Endothelial cell of umbilical vein (primary cell): ENCODE data around the gene ZNF701. TPM values are rescaled to one million over a fixed set of nuclear protein-coding genes. Genes with fewer than 3 reads are reported as not detected.
"Not testable (repeated sequence)": the region's sequence is repeated elsewhere in the genome, so short reads cannot be mapped to it uniquely, and the experiment has no call there.

Experiments
- BruUV-seq: library from RNA; stranded (reverse); fragments of 400-500 nt; replicated peaks from 2 replicates; lab custom pipeline; 2021; lab: Mats Ljungman, UMichigan
- CTCF ChIA-PET: fragments of 300-600, 350-600 bp; sonication (Branson Sonifier 250); formaldehyde crosslinking; loops from one replicate; lab custom pipeline; 2021; ENCODE audit warnings: antibody characterized with exemption, inconsistent platforms; lab: Charles Lee
- POLR2A ChIA-PET: fragments of 300-600, 350-600 bp; sonication (Branson Sonifier 250); formaldehyde crosslinking; loops from one replicate; lab custom pipeline; 2021; ENCODE audit warnings: antibody characterized with exemption, inconsistent platforms; lab: Charles Lee
- DNase-seq: peaks from one replicate; pipeline ENCODE4 v3.0.0-alpha.2; 2011; ENCODE audit warnings: low read depth, low spot score
- FAIRE-seq: peaks from 2 replicates; lab custom pipeline; 2011; peaks lifted over from hg19 to GRCh38; lab: Jason Lieb, UNC
- H2AFZ ChIP-seq: 2 replicates; pipeline ENCODE4 v1.6.0; 2012; ENCODE audit warnings: low read depth, low read length, control low read depth, inconsistent platforms
- H3K27ac ChIP-seq: 2 replicates; pipeline ENCODE4 v1.5.1; 2011; ENCODE audit warnings: low read depth, mild to moderate bottlenecking, control low read depth, low read length, moderate library complexity; ENCODE audit not compliant: insufficient read depth
- H3K27me3 ChIP-seq, 2 experiments: 2 replicates each; pipeline versions ENCODE4 v1.6.0 to v1.6.1; 2011; ENCODE audit warnings: low read length in 2 of 2, mixed read lengths in 1 of 2; ENCODE audit not compliant: control insufficient read depth in 2 of 2, insufficient read depth in 2 of 2
- H3K36me3 ChIP-seq, 2 experiments: 2 replicates in 1 of 2; 3 replicates in 1 of 2; pipeline ENCODE4 v1.5.1; 2011; ENCODE audit warnings: low read length in 2 of 2, mild to moderate bottlenecking in 1 of 2, moderate library complexity in 1 of 2; ENCODE audit not compliant: control insufficient read depth in 2 of 2, insufficient read depth in 2 of 2; ENCODE audit errors: extremely low read depth in 1 of 2
- H3K4me1 ChIP-seq: 3 replicates; pipeline ENCODE4 v1.5.1; 2011; ENCODE audit warnings: mild to moderate bottlenecking, low read length; ENCODE audit not compliant: control insufficient read depth, insufficient read depth; ENCODE audit errors: extremely low read depth
- H3K4me2 ChIP-seq: 2 replicates; pipeline ENCODE4 v1.6.1; 2011; ENCODE audit warnings: low read length, control low read depth, mixed read lengths; ENCODE audit not compliant: insufficient read depth
- H3K4me3 ChIP-seq, 3 experiments: fragments of 200-600 bp in 1 of 3; sonication (generic), shearing (Covaris generic) in 1 of 3; replicated peaks in 1 of 3; 2 replicates each; pipeline ENCODE4 v1.5.1; 2011 to 2016; ENCODE audit warnings: control low read depth in 3 of 3, low read length in 3 of 3, mild to moderate bottlenecking in 2 of 3, inconsistent platforms in 1 of 3, low read depth in 1 of 3, moderate library complexity in 1 of 3; ENCODE audit not compliant: insufficient read depth in 1 of 3
- H3K79me2 ChIP-seq: 2 replicates; pipeline ENCODE4 v1.6.0; 2012; ENCODE audit warnings: low read length, inconsistent platforms; ENCODE audit not compliant: control insufficient read depth, insufficient read depth
- H3K9ac ChIP-seq: replicated peaks from 2 replicates; pipeline ENCODE3; 2011; ENCODE audit warnings: low read length, control low read depth; ENCODE audit not compliant: insufficient read depth; ENCODE audit errors: extremely low read depth
- H3K9me1 ChIP-seq: replicated peaks from 3 replicates; pipeline ENCODE4 v1.6.0; 2011; ENCODE audit warnings: mild to moderate bottlenecking, low read length; ENCODE audit not compliant: control insufficient read depth, insufficient read depth; ENCODE audit errors: extremely low read depth
- H3K9me3 ChIP-seq: replicated peaks from 2 replicates; pipeline ENCODE4 v1.5.1; 2012; ENCODE audit warnings: low read length, inconsistent platforms; ENCODE audit not compliant: control insufficient read depth, insufficient read depth
- H4K20me1 ChIP-seq: replicated peaks from 2 replicates; pipeline ENCODE3; 2011; ENCODE audit warnings: mild to moderate bottlenecking, low read length; ENCODE audit not compliant: control insufficient read depth, insufficient read depth; ENCODE audit errors: extremely low read depth
- GATA2 ChIP-seq: IDR thresholded peaks from 2 replicates; pipeline ENCODE4 v1.7.0; 2011; ENCODE audit warnings: low read depth, mild to moderate bottlenecking, moderate library complexity, mixed read lengths, low read length; ENCODE audit not compliant: insufficient read length, insufficient read depth
- JUN ChIP-seq: IDR thresholded peaks from 2 replicates; pipeline ENCODE4 v1.6.1; 2011; ENCODE audit warnings: borderline replicate concordance, low read depth; ENCODE audit not compliant: insufficient read length, insufficient read depth
- POLR2A ChIP-seq: IDR thresholded peaks from 2 replicates; pipeline ENCODE4 v1.6.1; 2012; ENCODE audit warnings: low read depth, mild to moderate bottlenecking, control low read depth, low read length
- POLR2AphosphoS5 ChIP-seq: IDR thresholded peaks from 2 replicates; pipeline ENCODE4 v1.6.1; 2012; ENCODE audit warnings: low read depth, mild to moderate bottlenecking, control low read depth, low read length, moderate library complexity; ENCODE audit not compliant: insufficient read depth
- dilution Hi-C: fragments of 300-500 bp; cut with MboI; formaldehyde crosslinking; loops from one replicate; pipeline ENCODE4 v1.15.0; 2019; ENCODE audit warnings: low sequenced_read_pairs; ENCODE audit not compliant: extremely low pct_ligation_motif_present
- intact Hi-C: fragments of 100-400 bp; cut with micrococcal nuclease; formaldehyde crosslinking; loops from one replicate; pipeline ENCODE4 v1.10.0; 2022
- polyA plus RNA-seq, 4 experiments: library from polyadenylated mRNA; depleted of rRNA in 3 of 4; stranded (reverse) in 3 of 4; unstranded in 1 of 4; fragments of >200 nt; gene quantifications; 2 replicates each; pipeline versions ENCODE4 v1.2.1 to v1.2.3, GENCODE V29; 2011 to 2012; ENCODE audit warnings: missing spikeins in 1 of 4
- total RNA-seq: library from RNA; stranded (reverse); gene quantifications from 2 replicates; pipeline ENCODE4 v1.2.3, GENCODE V29; 2021
- TF ChIP-seq, protein P1 (sequence below), 2 donors: IDR thresholded peaks; 1 replicate in 1 of 2; 2 replicates in 1 of 2; pipeline ENCODE4 v1.5.1; 2011; ENCODE audit warnings: low read length in 2 of 2, mild to moderate bottlenecking in 2 of 2, moderate library complexity in 2 of 2, control low read depth in 1 of 2, inconsistent platforms in 1 of 2, low read depth in 1 of 2; ENCODE audit not compliant: insufficient read depth in 1 of 2; ENCODE audit errors: extremely low read depth in 1 of 2

Gene ZNF701
- total and polyA plus RNA-seq, 2 donors (not counting 3 experiments of a cell fraction or from before 2014, with no cell fraction given), result 4.4 to 12.1 TPM

GRCh38 chr19:52561611-52562010, 8.5 kb upstream of the ZNF701 start:
- H2AFZ ChIP-seq, H3K4me1 ChIP-seq, H3K27ac ChIP-seq, POLR2A ChIA-PET, FAIRE-seq, H3K4me2 ChIP-seq, H3K36me3 ChIP-seq, H3K9ac ChIP-seq, CTCF ChIA-PET, DNase-seq, H3K9me3 ChIP-seq, H3K4me3 ChIP-seq, dilution Hi-C loops, H3K27me3 ChIP-seq, H3K9me1 ChIP-seq, BruUV-seq, intact Hi-C loops, H4K20me1 ChIP-seq, H3K79me2 ChIP-seq: not testable (repeated sequence)

- CTCF ChIA-PET, result no interaction called here
- dilution Hi-C loops, result no loop called here
Observed at GRCh38 chr19:52566121-52566520, 4.0 kb upstream of the ZNF701 start.

More at GRCh38 chr19:52566121-52566520, 4.0 kb upstream of the ZNF701 start:
- FAIRE-seq (no peak), DNase-seq (no peak)
- H3K4me1 ChIP-seq, result no peaks in the 10 kb centered on the region
- POLR2A ChIA-PET, result no interaction called here
- no peaks in the 10 kb centered on the region for H4K20me1 ChIP-seq
- BruUV-seq, result no TSS peak
- H3K79me2 ChIP-seq, result peaks cover 4% of the 10 kb centered on the region
- no peak overlapping the region for H3K4me3 ChIP-seq
- H3K27me3 ChIP-seq, result no peaks in the 10 kb centered on the region
- H3K9me3 ChIP-seq, result no peaks in the 10 kb centered on the region
- H3K4me2 ChIP-seq, result no peak overlapping the region
- TF ChIP-seq POLR2AphosphoS5, result no peak
- TF ChIP-seq, protein P1, sequence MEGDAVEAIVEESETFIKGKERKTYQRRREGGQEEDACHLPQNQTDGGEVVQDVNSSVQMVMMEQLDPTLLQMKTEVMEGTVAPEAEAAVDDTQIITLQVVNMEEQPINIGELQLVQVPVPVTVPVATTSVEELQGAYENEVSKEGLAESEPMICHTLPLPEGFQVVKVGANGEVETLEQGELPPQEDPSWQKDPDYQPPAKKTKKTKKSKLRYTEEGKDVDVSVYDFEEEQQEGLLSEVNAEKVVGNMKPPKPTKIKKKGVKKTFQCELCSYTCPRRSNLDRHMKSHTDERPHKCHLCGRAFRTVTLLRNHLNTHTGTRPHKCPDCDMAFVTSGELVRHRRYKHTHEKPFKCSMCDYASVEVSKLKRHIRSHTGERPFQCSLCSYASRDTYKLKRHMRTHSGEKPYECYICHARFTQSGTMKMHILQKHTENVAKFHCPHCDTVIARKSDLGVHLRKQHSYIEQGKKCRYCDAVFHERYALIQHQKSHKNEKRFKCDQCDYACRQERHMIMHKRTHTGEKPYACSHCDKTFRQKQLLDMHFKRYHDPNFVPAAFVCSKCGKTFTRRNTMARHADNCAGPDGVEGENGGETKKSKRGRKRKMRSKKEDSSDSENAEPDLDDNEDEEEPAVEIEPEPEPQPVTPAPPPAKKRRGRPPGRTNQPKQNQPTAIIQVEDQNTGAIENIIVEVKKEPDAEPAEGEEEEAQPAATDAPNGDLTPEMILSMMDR (IDR thresholded peaks at IDR 0.05; ENCODE audit: extremely low read depth in 1 of 2, insufficient read depth in 1 of 2, low read depth in 1 of 2, low read length in 2 of 2), result no peak
- no peak for TF ChIP-seq POLR2A
- no peak for TF ChIP-seq JUN
- no peak for TF ChIP-seq GATA2
- no peak overlapping the region for H2AFZ ChIP-seq
- H3K9ac ChIP-seq, result no peak overlapping the region
- H3K36me3 ChIP-seq, result peaks cover 0 to 1% of the 10 kb centered on the region in 2 experiments
- intact Hi-C loops, result no loop called here
- H3K27ac ChIP-seq, result no peak overlapping the region
- no peaks in the 10 kb centered on the region for H3K9me1 ChIP-seq
